Bronchial smooth muscle cell (primary cell): ENCODE results near the gene ZNF630. TPM values are rescaled to one million over a fixed set of nuclear protein-coding genes. Genes with fewer than 3 reads are reported as not detected.

Experiments used
- total RNA-seq: library from RNA; depleted of rRNA; stranded (reverse); fragments of >200 nt; gene quantifications from 2 replicates; pipeline ENCODE4 v1.2.1, GENCODE V29; 2014

ZNF630 gene
- total RNA-seq: 1.4 and 1.9 TPM in 2 replicates

DNA sequence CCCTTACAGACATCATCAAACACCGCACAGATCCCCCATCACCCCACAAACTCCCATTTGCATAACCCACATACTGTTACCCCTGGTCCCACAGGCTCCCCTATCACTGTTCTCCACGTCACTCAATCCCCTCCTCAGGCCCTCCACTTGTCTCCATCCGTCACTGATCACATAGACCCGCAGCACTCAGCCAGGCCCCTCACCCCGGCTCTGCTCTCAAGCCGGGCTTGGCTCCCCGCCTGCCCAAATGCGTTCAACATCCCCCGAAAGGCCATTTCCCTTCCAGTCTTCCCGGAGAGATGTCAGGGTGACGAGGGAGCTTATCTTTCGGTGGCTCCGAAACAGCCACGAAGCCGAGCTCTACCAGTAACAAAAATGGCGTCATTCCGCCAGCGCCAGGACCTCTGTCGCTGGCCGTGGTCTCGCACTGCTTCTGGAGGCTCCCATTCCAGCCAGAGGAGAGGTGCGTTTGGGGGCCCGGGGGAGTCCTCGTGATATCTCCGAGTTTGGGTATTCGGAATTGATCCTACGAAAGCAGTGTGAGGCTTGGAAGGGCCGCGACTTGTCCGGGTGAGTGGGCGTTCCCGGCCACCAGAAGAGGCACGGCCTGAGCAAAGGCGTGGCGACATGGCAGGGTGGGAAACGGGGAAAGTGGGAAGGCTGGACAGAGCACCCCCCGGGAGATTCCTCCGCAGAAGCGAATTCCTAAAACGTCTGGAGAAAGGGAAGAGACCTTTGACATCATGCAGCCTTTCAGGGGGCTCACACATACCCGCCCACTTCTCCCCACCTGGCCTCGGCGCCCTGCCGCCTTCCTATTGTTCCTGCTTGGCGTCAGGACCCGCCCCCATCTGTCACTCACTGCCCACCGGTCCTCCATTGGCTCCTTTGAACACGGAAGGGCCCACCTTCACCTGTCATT lies at the start of gene ZNF630:
Gene ZNF630, minus strand, starts transcription at position 577 of the 922 bp plus-strand sequence. CDS start 4,754 bp downstream, outside the sequence.

Other genes starting within 250 kb of the ZNF630 start
- gene ZNF81, start 234.7 kb downstream of the ZNF630 start, total RNA-seq: 2.7 and 3.5 TPM in 2 replicates
- gene ZNF182, start 67.7 kb downstream of the ZNF630 start, total RNA-seq: 1.9 and 2.7 TPM in 2 replicates
- not detected in 2 replicates for gene SPACA5, start 64.7 kb downstream of the ZNF630 start, total RNA-seq
- not detected in 2 replicates for gene SPACA5B, start 59.0 kb upstream of the ZNF630 start, total RNA-seq
- not detected in 2 replicates for gene SSX5, start 125.2 kb upstream of the ZNF630 start, total RNA-seq
- not detected in 2 replicates for gene SSX1, start 183.8 kb upstream of the ZNF630 start, total RNA-seq